GM18858 (cell line): ENCODE measurements around the gene NXPH3.

Experiments
- ATAC-seq: cut with Tn5 transposase; IDR thresholded peaks from one replicate; pipeline ENCODE4 v1.9.1; 2021; ENCODE audit not compliant: unreplicated experiment

Gene NXPH3

GRCh38 chr17:49574945-49575678 lies 559 bp upstream of the NXPH3 start:
- ATAC-seq, result no peak

GRCh38 chr17:49576088-49576916 lies 631 bp downstream of the NXPH3 start:
- ATAC-seq, result no peak

- no peak for ATAC-seq
Observed at GRCh38 chr17:49576917-49577649, 1.4 kb downstream of the NXPH3 start.

- no peak for ATAC-seq
Observed at GRCh38 chr17:49577650-49577934, 1.9 kb downstream of the NXPH3 start.

- ATAC-seq, result no peak
Observed at GRCh38 chr17:49577963-49578362, 2.3 kb downstream of the NXPH3 start.

- no peak for ATAC-seq
Observed at GRCh38 chr17:49578414-49578813, 2.7 kb downstream of the NXPH3 start.

- ATAC-seq, result no peak
Observed at GRCh38 chr17:49578952-49579500, 3.4 kb downstream of the NXPH3 start.

GRCh38 chr17:49579522-49579921 lies 3.9 kb downstream of the NXPH3 start:
- no peak for ATAC-seq

GRCh38 chr17:49580055-49580721 lies 4.5 kb downstream of the NXPH3 start:
- ATAC-seq, result no peak

- no peak for ATAC-seq
Observed at GRCh38 chr17:49580981-49581647, 5.4 kb downstream of the NXPH3 start.

GRCh38 chr17:49581648-49581998 lies 6.0 kb downstream of the NXPH3 start:
- ATAC-seq, result no peak

GRCh38 chr17:49582055-49582722 lies 6.5 kb downstream of the NXPH3 start:
- ATAC-seq, result no peak

GRCh38 chr17:49582789-49583188 lies 7.1 kb downstream of the NXPH3 start:
- no peak for ATAC-seq

GRCh38 chr17:49583226-49583625 lies 7.6 kb downstream of the NXPH3 start:
- no peak for ATAC-seq

- no peak for ATAC-seq
Observed at GRCh38 chr17:49583889-49584288, 8.2 kb downstream of the NXPH3 start.

GRCh38 chr17:49585422-49586027 lies 9.9 kb downstream of the NXPH3 start:
- no peak for ATAC-seq

- ATAC-seq, result no peak
Observed at GRCh38 chr17:49587366-49588073, 11.8 kb downstream of the NXPH3 start.

- ATAC-seq, result no peak
Observed at GRCh38 chr17:49588312-49588711, 12.6 kb downstream of the NXPH3 start.
